NCI-H2107 (cell line): Measurements from ENCODE around the gene DAGLA.

ENCODE experiments used
- DNase-seq: peaks from one replicate; lab custom pipeline; 2025; lab: John Stamatoyannopoulos, UW

The DAGLA gene

DNA sequence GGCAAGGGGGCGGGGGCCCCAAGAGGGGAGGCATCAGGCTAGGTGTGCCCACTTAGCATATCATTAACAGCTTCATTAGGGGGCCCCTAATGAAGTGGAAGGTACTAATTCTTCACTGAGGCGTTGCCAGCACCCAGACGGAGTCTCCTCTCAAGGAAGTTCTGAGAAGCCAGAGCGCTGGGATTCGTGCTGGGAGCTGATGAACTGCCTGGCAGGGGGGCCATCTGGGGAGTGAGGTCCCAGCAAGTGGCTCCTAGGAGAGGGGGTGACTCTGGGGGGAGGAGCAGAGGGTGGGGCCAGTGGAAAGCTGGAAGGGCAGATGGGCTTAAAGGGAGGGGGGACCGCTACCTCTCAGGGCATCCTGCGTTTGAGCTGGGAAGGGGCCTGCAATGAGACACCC is 29.8 kb downstream of the DAGLA start:
- no peak for DNase-seq

DNA sequence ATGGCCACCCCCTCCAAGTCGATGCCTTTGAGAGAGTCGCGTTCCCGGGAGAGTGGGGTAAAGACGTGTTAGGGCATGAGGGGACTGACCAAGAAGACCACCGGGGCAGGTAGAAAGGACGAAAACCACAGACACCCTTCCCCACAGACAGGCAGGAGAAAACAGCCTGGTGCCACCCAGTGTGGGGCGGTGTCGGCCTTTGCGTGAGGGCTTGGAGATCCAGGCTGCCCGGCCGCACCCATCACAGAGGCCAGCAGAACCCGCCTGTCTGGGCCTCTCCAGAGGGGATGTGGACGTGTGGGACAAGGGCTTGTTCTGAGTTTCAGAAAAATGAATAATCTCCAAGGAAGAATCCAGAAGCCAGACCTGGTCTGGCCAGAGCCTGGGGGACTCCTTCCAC is 30.8 kb downstream of the DAGLA start:
- DNase-seq, result no peak

DNA sequence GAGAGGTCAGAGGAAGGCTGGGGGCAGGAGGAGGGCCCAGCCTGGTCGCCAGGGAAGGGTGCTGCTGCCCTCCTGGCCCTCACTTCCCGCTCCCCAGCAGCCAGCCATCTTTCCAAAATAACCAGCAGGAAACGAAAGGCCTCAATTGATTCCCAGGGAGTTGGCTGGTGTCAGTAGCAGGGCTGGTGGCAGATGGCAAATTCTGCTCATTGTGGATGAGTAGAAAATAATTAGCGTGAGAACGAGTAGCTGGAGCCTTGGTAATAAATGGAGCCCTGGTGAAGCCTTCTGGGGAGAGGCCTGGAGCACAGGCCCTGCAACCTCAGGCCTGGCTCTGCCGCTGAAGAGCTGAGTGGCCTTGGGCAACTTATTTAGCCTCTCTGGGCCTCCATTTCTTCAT is 31.3 kb downstream of the DAGLA start:
- no peak for DNase-seq

DNA sequence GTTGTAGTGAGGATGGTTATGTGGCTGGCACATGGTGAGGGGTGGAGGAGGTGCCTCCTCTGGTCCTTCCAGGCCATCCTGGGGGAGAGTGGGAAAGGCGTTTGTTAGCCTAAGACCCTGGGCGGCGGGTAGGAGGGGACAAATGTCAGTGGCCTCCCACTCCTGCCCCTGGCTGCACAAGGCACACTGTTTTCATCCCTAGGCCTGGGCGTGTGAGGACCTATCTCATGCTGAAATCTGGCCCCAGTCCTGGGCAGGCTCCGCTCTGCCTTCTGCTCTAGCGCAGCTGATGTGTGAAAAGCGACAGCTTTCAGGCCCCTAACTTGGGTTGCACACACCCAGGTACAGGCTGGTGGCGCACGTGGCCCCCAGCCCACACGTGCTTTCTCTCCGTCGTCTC is 32.1 kb downstream of the DAGLA start:
- no peak for DNase-seq

DNA sequence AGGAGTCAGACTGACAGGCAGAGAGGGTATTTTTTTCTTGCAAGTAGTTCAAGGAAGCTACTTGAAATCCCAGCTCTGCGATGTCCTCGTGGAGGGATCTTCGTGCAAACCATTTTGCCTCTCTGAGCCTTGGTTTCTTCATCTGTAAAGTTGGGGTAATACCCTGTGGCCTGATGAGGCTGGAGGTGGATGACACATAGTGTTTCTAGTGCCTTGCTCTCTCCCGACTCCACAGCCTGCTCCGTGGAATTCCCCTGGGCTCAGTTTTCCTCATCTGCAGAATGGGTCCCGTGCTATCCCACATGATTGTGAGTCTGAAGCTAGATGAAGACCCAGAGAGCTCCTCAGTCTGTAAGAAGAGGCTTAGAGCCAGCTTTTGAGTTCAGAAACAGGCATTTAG is 32.7 kb downstream of the DAGLA start:
- DNase-seq, result no peak

DNA sequence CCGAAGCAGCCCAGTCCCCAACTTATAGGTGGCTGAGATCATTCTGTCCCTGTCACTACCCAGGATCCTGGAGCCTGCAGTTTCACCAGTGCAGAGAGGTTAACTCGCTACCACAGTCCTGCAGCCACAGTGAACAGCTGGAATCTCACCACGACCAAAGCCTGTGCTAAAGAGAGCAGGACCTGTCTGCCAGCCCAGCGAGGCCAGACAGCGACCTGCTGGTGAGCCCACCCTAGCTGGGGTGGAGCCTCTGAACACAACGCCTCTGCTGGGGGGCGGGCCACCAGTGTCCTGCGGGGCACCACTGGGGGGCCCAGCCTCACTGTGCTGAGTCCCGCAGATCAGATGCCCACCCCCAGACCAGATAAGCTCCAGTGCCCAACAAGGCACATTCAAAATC is 33.3 kb downstream of the DAGLA start:
- DNase-seq, result no peak

DNA sequence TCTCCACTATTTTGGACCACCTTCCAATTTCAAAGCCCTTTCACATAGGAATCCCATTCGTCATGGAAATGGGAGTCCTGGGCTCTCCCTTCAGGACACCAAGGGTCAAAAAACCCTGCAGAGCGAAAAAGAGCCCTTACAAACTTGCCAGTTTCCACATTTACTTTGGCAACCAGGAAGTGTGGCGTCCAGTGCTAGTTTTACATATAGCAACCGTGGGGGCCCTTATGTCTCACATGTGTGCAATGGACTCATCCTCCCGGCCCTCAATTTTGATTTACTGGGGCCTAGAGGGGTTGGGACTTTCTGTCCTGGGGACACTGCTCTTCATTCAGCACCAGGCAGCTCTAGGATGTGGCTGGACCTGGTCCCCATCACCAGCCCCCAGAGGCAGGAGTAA is 33.7 kb downstream of the DAGLA start:
- no peak for DNase-seq

DNA sequence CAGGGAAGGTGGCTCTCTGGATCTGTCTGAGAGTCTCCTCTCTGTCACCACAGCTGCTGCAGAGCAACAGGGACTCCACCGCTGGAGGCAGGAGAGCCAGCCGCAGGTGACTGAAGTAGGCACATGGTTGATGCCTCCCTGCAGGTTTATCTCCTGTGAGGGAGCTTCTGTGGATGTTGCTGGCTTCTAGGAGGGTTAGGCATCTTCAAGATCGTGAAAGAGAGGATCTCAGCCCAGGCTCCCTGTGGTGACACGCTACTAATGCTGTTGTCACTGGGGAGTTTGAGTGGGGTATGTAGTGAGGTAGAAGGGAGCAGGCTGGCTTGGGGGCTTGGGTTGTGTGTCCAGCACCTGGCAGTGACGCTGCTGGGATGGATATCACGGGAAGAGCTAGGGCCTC is 34.1 kb downstream of the DAGLA start:
- DNase-seq, result no peak

DNA sequence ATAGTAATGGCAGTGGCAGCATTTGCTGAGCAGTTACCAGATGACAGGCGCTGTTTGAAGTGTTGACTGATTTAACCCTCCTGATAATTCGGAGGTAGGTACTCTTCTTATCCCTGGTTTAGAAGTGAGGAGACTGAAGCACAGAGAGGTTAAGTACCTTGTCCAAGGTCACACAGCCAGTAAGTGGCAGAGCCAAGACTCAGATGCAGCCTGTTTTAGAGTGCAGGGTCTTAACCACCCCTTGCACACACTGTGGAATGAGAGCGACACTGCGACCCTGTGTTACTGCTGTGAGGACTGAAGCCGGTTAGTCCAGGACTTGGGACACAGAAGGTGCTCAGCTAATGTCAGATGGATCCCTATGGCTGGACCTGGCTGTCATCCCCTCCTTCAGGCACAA is 34.7 kb downstream of the DAGLA start:
- no peak for DNase-seq

DNA sequence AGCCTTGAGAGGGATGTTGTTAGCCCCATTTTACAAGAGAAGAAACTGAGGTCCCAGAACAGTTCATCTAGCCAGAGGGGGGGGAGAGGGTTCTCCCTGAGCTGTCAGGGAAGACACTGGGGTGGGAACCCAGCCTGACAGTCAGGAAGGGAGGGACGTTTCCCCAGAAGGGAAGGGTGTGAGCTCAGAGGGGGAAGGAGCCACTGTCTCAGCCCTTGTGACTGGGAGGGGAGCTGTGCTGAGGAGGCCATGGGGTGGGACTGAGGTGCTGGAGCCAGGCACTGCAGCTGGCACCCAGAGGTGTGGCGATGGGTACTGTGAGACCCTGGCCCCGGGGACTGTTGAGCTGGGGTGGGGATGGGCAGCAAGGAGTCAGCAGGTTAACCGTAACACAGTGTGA is 35.7 kb downstream of the DAGLA start:
- DNase-seq, result no peak

DNA sequence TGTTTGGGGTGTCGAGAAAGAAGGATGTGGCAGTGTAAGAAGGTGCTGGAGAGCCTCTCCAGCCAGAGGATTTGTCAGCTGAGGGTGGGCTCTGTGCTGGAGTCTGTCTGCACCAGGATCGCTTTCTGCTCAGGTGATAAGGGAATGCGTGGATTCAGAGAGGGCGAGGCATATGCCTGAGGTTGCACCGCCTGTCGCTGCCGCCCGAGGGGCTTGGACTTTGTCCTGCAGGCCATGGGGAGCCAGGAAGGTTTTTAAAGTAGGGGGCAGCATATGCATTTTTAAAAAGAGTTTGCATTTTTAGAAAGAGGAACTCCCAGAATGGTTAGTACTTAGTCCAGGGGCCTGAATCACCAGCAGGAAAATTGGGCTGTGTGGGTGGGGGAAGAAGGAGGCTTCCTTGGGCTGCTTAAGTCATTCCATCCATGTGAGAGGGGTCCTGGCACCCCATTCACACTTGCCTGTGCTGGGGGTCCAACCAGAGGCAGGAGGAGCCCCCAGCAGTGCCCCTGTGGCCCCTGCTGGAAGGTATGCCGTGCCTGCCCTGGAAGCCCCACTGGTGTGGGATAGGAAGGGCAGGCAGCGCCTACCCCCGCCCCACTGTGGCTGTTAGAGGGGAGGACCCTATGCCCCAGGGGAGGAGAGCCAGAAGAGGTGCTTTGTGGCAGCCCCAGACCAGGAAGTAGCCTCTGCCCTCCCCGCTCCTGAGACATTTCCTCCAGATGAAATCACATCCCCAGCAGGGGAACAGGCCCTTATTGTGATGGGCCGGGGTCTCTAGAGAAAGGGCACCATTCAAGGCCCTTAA is 36.5 kb downstream of the DAGLA start:
- DNase-seq, result no peak

DNA sequence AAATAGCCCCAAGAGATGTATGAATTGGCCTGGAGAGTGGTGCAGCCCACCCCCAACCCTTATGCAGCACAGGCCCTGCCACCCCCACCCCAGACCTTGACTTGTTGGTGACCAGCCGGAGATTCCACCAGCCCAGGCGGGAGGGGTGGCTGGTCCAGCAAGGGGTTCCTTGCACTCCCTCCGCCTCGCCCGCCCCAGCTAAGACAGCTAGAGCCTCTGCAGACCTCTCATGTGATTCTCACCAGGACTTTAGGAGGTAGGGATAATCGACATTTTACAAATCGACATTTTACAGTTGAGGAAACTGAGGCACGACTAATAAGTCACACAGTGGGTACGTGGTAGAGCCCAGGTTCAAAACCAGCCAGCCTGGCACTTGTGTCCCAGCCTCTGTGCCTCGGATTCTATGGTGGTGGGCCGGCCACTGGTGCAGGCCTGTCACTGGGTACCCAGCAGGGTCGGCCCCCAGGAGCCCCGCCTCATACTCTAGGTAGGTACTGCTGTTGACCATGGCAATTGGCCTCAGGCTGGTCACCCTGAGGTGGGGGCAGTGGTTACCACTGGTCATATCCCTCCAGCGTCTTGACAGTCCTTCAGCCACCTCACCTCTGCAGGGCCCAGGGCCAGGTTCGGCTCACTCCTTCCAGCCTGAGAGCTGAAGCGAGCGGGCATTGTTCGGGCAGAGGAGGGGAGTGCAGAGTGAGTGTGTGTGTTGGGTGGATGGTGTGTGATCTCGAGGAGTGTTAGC is 37.3 kb downstream of the DAGLA start:
- DNase-seq, result no peak

DNA sequence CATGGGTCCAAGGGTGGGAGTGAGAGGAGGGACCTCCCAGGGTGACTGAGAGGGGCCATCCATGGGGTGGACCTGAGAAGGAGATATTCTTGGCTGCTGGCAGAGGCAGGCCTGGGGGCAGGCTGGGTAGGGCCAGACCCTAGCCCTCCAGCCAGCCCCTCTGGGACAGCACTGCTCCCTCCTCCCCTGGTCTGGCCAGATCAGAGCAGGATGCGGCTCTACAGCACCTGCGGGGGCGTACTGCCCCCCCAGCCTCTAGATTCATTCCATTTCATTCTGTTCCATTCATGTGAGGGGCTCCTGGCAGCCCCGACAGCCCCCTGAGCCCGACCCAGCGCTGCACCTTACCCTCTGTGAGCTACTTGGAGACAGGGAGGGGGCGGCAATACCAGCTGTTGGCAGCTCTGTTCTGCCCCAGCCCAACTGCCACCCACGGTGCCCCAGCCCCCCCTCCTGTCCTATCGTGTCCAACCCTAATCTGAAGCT is 37.9 kb downstream of the DAGLA start:
- no peak for DNase-seq

DNA sequence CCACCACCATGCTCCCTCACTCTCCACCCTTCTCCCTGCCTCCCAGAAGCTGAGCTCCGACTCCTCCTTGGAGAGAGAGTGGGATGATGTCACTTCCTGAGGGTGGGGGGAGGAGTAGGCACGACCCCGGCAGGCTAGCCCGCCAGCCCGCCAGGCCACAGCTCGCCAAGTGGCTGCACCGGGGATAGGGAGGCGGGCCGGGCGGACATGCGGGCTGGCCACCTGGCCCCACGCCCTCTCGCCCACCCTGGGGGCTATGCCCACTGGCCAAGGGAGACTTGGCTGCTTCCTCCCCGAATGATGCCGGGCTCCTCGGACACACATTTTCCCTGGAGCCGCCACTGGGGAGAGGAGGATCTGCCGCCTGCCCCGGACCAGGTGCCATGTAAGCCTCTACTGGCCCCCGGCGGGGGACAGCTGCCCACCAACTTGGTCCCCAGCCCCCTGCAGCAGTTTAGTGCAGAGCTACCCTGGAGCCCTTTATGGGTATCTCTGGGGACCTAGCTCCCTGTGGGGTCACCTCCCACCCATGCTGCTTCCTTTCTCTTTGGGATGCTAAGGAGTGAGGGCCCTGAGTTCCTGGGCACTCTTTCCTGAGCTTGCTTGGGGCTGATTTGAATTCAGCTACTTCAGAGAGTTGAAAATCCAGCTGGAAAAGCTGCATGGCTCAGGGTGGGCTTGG is 38.6 kb downstream of the DAGLA start:
- no peak for DNase-seq

DNA sequence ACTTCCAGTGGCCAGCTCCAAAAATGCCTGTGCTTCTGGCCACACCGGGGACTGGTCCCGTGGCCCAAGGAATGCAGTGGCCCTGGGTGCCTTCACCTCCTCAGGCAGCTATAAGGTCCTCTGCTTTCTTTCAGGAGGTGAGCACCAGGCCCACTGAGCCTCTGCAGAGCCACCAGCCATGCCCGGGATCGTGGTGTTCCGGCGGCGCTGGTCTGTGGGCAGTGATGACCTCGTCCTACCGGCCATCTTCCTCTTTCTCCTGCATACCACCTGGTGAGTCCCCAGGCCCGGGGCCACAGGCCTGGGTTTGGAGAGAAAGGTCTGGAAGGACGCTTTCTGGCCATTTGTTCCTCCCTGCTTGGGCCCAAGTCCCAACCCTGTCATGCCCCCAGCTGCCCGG is 39.8 kb downstream of the DAGLA start:
- DNase-seq, result no peak

DNA sequence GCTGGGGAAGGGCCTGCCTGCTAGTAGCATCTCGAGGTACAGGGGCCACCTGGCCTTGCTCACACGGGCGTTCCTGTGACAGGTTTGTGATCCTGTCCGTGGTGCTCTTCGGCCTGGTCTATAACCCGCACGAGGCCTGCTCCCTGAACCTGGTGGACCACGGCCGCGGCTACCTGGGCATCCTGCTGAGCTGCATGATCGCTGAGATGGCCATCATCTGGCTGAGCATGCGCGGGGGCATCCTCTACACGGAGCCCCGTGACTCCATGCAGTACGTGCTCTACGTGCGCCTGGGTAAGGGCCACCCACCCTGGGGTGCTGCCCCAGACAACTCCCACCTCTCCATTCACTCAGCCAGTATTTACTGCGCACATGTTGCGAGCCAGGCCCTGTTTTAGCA is 40.4 kb downstream of the DAGLA start:
- no peak for DNase-seq

DNA sequence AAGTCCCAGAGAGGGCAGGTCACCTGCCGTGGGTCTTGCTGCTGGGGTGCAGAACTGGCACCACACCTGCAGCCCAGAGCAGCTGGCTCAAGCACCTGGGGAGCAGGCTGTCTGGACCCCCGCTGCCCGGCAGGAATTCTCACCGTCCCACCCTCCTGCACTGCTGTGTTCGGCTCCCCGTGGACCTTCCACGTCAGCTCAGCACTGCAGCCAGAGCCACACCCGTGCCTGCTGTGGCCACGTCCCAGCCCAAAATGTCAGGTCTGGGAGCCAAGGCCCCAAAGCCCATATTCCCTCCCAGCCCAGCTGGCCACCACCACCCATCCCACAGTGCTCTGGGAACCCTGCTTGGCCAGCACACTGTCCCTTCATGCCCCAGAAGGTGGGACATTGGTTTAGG is 44.2 kb downstream of the DAGLA start:
- DNase-seq, result no peak

DNA sequence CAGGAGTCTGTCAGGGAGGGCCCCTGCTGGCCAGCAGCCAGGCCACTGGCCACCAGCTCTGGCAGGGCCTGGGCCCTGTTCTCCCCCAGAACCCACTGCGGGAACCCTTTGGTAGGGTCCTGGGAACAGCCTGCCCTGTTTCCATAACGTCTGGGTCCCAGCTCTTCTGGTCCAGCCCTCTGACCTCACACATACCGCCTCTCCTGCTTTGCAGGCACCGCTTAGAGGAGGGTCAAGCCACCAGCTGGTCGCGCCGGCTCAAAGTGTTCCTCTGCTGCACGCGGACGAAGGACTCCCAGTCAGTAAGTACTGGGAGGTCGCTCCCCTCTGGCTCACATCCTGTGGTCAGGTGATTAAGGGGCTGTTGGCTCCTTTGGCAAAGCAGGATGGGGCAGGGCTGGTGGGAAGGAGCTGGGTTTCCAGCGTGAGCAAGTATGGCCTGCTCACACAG is 45.6 kb downstream of the DAGLA start:
- no peak for DNase-seq

DNA sequence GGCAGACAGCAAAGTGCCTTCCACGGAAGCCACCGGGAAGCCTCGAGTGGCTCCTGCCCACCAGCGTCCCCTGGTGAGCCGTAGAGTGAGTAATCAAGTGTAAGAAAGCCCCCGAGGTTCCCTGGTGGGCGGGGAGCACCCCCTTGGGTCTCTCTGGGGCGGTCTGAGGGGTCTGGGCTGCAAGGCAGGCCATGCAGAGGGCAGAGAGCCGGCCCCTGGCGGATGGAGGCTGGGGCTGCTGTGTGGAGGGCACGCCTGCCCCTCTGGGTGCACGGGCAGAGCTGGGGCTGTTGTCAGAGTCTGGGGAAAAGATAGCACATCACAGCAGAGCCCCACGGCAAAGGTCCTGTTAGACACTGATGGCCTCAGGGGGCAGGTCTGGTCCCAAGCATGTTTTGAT is 46.6 kb downstream of the DAGLA start:
- no peak for DNase-seq

DNA sequence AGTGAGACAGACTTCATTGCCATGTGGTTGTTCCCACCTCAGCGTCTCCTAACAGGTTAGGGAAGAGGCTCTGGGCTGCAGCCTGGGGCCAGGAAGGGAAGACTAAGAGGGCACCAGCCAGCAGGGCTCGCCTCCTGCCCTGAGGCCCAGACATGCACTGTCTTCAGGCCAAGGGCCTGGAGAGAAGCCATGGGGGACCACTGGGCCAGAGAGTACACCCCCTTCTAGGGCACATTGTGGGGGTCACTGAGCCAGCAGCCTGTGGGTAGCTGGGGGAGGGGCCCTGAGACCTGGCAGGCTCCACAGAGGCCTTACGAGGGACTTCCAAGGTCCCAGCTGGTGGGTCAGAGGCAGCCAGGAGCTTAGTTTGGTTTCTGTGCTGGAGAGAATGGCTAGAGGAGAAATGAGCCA is 47.2 kb downstream of the DAGLA start:
- DNase-seq, result no peak

DNA sequence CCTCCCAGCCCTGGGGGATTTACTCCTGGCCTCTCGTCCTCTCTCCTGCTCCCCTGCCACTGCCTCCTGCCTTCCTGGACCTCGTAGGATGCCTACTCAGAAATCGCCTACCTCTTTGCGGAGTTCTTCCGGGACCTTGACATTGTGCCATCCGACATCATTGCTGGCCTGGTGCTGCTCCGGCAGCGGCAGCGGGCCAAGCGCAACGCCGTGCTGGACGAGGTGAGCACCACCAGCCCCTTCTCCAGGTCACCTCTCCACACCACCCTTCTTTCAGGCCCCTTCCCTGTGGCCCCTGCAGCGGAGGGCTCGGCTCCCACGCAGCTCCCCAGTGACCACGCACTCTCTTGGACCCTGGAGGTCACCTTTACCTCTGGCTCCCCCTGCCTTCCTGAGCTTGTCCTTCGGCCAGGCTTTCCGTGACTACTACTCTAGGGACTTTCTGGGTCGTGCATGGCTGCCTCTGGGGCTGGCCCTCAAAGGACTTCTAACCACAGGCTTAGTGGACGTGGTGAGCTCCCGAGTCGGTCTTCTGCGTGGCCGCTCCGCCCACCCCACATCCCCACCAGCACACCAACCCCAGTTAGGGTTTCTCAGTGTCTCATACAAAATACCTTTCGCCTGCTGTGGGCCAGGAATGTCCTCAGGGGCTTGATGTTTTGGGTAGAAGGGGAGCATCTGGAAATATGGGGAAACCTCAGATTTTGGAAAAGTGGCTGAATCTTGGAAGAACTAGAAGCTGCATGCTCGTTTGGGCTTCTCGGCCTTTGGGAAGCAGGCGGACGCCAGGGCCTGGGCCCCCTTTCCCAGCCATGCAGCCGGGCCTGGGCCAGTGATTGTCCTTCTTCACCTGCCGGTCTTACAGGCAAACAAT is 48.1 kb downstream of the DAGLA start:
- no peak for DNase-seq

DNA sequence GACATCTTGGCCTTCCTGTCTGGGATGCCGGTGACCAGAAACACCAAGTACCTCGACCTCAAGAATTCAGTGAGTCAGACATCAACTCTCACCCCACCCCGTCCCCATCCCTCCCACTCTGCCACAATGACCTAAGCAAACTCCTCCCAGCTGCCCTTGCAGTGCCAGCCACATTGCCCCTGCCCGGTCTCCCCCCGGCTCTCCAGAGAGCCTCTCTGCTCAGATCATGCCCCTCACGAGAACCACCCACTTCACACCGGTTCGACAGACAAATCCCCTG is 48.7 kb downstream of the DAGLA start:
- no peak for DNase-seq
